ENCODE results near the gene SZRD1.

SZRD1 gene

GRCh38 chr1:16326833-16327404 lies 40.1 kb upstream of the SZRD1 start:
- no peak overlapping the region for H4K91ac ChIP-seq (ENCODE audit: low read length)

GRCh38 chr1:16334655-16335340 lies 32.2 kb upstream of the SZRD1 start:
- 93% methylated on average over 5 of the region's 7 CpGs for WGBS
- no peak overlapping the region for H2BK120ac ChIP-seq (ENCODE audit: low read depth, low read length)

More at GRCh38 chr1:16326833-16327404, 40.1 kb upstream of the SZRD1 start:
- Histone ChIP-seq H2BK12ac (ENCODE audit: low read length in 2 of 2) (no peak overlapping the region), H3K4me1 (ENCODE audit: control insufficient read depth, insufficient read depth, low read depth, low read length) (peaks cover 3% of the 10 kb centered on the region), H3K4me2 (ENCODE audit: low read length, poor library complexity, severe bottlenecking) (no peak overlapping the region), H2BK5ac (ENCODE audit: low read depth, low read length, poor library complexity, severe bottlenecking) (no peak overlapping the region), H2BK120ac (ENCODE audit: low read depth, low read length) (no peak overlapping the region), H3K79me1 (replicated peaks; ENCODE audit: low read length, poor library complexity, severe bottlenecking) (peaks cover 1% of the 10 kb centered on the region), H3K27me3 (ENCODE audit: control insufficient read depth in 1 of 2, insufficient read depth in 1 of 2, low read length in 2 of 2) (no peaks in the 10 kb centered on the region), H3K4me3 (ENCODE audit: insufficient read depth in 1 of 2, low read depth in 1 of 2, low read length in 2 of 2) (no peak overlapping the region), H3K36me3 (ENCODE audit: control insufficient read depth in 1 of 2, insufficient read depth in 2 of 2, low read depth in 1 of 2, low read length in 2 of 2) (peaks cover 0 to 8% of the 10 kb centered on the region in 2 experiments), H3K18ac (ENCODE audit: low read depth in 1 of 2, low read length in 2 of 2) (no peak overlapping the region), H3K27ac (ENCODE audit: low read length, poor library complexity, severe bottlenecking) (no peak overlapping the region), H4K8ac (ENCODE audit: low read length) (no peak overlapping the region), H3K14ac (ENCODE audit: low read length in 2 of 2) (no peak overlapping the region), H2AK5ac (ENCODE audit: low read length, severe bottlenecking) (no peak overlapping the region), H2AFZ (ENCODE audit: low read depth, low read length) (no peak overlapping the region), H2BK15ac (ENCODE audit: low read depth, poor library complexity, severe bottlenecking) (no peak overlapping the region), H3K4ac (ENCODE audit: low read depth in 1 of 2, low read length in 2 of 2) (no peak overlapping the region), H3K9ac (ENCODE audit: low read length) (no peak overlapping the region), H3K9me3 (ENCODE audit: control insufficient read depth, low read length) (no peaks in the 10 kb centered on the region), H3K23ac (ENCODE audit: low read length in 2 of 2) (no peak overlapping the region)
- 92% methylated on average over 3 of the region's 5 CpGs for WGBS
- DNase-seq: no peak

GRCh38 chr1:16338961-16339360 lies 28.1 kb upstream of the SZRD1 start:
- Histone ChIP-seq H2BK5ac (ENCODE audit: low read depth, low read length, poor library complexity, severe bottlenecking) (no peak overlapping the region), H3K4ac (ENCODE audit: low read depth in 1 of 2, low read length in 2 of 2) (no peak overlapping the region), H2BK120ac (ENCODE audit: low read depth, low read length) (no peak overlapping the region), H3K79me1 (replicated peaks; ENCODE audit: low read length, poor library complexity, severe bottlenecking) (peaks cover 12% of the 10 kb centered on the region), H3K36me3 (ENCODE audit: control insufficient read depth in 1 of 2, insufficient read depth in 2 of 2, low read depth in 1 of 2, low read length in 2 of 2) (peaks cover 0 to 3% of the 10 kb centered on the region in 2 experiments), H2AFZ (ENCODE audit: low read depth, low read length) (no peak overlapping the region), H3K14ac (ENCODE audit: low read length in 2 of 2) (no peak overlapping the region), H2AK5ac (ENCODE audit: low read length, severe bottlenecking) (no peak overlapping the region), H3K9me3 (ENCODE audit: control insufficient read depth, low read length) (no peaks in the 10 kb centered on the region), H3K23ac (ENCODE audit: low read length in 2 of 2) (no peak overlapping the region), H3K4me3 (ENCODE audit: insufficient read depth in 1 of 2, low read depth in 1 of 2, low read length in 2 of 2) (no peak overlapping the region), H4K8ac (ENCODE audit: low read length) (no peak overlapping the region), H3K27me3 (ENCODE audit: control insufficient read depth in 1 of 2, insufficient read depth in 1 of 2, low read length in 2 of 2) (no peaks in the 10 kb centered on the region), H3K18ac (ENCODE audit: low read depth in 1 of 2, low read length in 2 of 2) (no peak overlapping the region), H3K4me1 (ENCODE audit: control insufficient read depth, insufficient read depth, low read depth, low read length) (no peaks in the 10 kb centered on the region), H3K27ac (ENCODE audit: low read length, poor library complexity, severe bottlenecking) (no peak overlapping the region), H4K91ac (ENCODE audit: low read length) (no peak overlapping the region), H2BK15ac (ENCODE audit: low read depth, poor library complexity, severe bottlenecking) (no peak overlapping the region), H2BK12ac (ENCODE audit: low read length in 2 of 2) (no peak overlapping the region), H3K4me2 (ENCODE audit: low read length, poor library complexity, severe bottlenecking) (no peak overlapping the region), H3K9ac (ENCODE audit: low read length) (no peak overlapping the region)
- WGBS: 89% methylated on average over 4 of the region's 5 CpGs
- no peak for DNase-seq

More at GRCh38 chr1:16334655-16335340, 32.2 kb upstream of the SZRD1 start:
- H2BK15ac ChIP-seq (ENCODE audit: low read depth, poor library complexity, severe bottlenecking): no peak overlapping the region
- no peaks in the 10 kb centered on the region for H3K9me3 ChIP-seq (ENCODE audit: control insufficient read depth, low read length)
- no peak overlapping the region for H3K4me2 ChIP-seq (ENCODE audit: low read length, poor library complexity, severe bottlenecking)
- H3K14ac ChIP-seq (ENCODE audit: low read length in 2 of 2): no peak overlapping the region
- H2BK5ac ChIP-seq (ENCODE audit: low read depth, low read length, poor library complexity, severe bottlenecking): no peak overlapping the region
- peaks cover 7% of the 10 kb centered on the region for H3K79me1 ChIP-seq (replicated peaks; ENCODE audit: low read length, poor library complexity, severe bottlenecking)
- H2AFZ ChIP-seq (ENCODE audit: low read depth, low read length): no peak overlapping the region
- no peak overlapping the region for H3K9ac ChIP-seq (ENCODE audit: low read length)
- H3K36me3 ChIP-seq (ENCODE audit: control insufficient read depth in 1 of 2, insufficient read depth in 2 of 2, low read depth in 1 of 2, low read length in 2 of 2): peaks cover 0 to 3% of the 10 kb centered on the region in 2 experiments
- no peaks in the 10 kb centered on the region for H3K4me1 ChIP-seq (ENCODE audit: control insufficient read depth, insufficient read depth, low read depth, low read length)
- no peak overlapping the region for H4K8ac ChIP-seq (ENCODE audit: low read length)
- no peaks in the 10 kb centered on the region for H3K27me3 ChIP-seq (ENCODE audit: control insufficient read depth in 1 of 2, insufficient read depth in 1 of 2, low read length in 2 of 2)
- H2BK12ac ChIP-seq (ENCODE audit: low read length in 2 of 2): no peak overlapping the region
- no peak for DNase-seq
- no peak overlapping the region for H3K23ac ChIP-seq (ENCODE audit: low read length in 2 of 2)
- H3K4ac ChIP-seq (ENCODE audit: low read depth in 1 of 2, low read length in 2 of 2): no peak overlapping the region
- no peak overlapping the region for H4K91ac ChIP-seq (ENCODE audit: low read length)
- H3K27ac ChIP-seq (ENCODE audit: low read length, poor library complexity, severe bottlenecking): no peak overlapping the region
- H2AK5ac ChIP-seq (ENCODE audit: low read length, severe bottlenecking): no peak overlapping the region
- H3K18ac ChIP-seq (ENCODE audit: low read depth in 1 of 2, low read length in 2 of 2): no peak overlapping the region
- H3K4me3 ChIP-seq (ENCODE audit: insufficient read depth in 1 of 2, low read depth in 1 of 2, low read length in 2 of 2): no peak overlapping the region

GRCh38 chr1:16340673-16341072 lies 26.4 kb upstream of the SZRD1 start:
- H3K36me3 ChIP-seq (ENCODE audit: control insufficient read depth in 1 of 2, insufficient read depth in 2 of 2, low read depth in 1 of 2, low read length in 2 of 2): peaks cover 0 to 3% of the 10 kb centered on the region in 2 experiments
- H3K27me3 ChIP-seq (ENCODE audit: control insufficient read depth in 1 of 2, insufficient read depth in 1 of 2, low read length in 2 of 2): no peaks in the 10 kb centered on the region
- H2BK120ac ChIP-seq (ENCODE audit: low read depth, low read length): no peak overlapping the region
- no peak overlapping the region for H2AK5ac ChIP-seq (ENCODE audit: low read length, severe bottlenecking)
- no peak overlapping the region for H3K23ac ChIP-seq (ENCODE audit: low read length in 2 of 2)
- no peak overlapping the region for H3K4me3 ChIP-seq (ENCODE audit: insufficient read depth in 1 of 2, low read depth in 1 of 2, low read length in 2 of 2)
- no peak overlapping the region for H2BK5ac ChIP-seq (ENCODE audit: low read depth, low read length, poor library complexity, severe bottlenecking)
- no peaks in the 10 kb centered on the region for H3K9me3 ChIP-seq (ENCODE audit: control insufficient read depth, low read length)
- WGBS: no CpG with 5 or more reads among the region's 1 CpG
- H3K9ac ChIP-seq (ENCODE audit: low read length): no peak overlapping the region
- H2BK15ac ChIP-seq (ENCODE audit: low read depth, poor library complexity, severe bottlenecking): no peak overlapping the region
- no peak overlapping the region for H4K8ac ChIP-seq (ENCODE audit: low read length)
- no peak overlapping the region for H3K4me2 ChIP-seq (ENCODE audit: low read length, poor library complexity, severe bottlenecking)
- no peak overlapping the region for H3K14ac ChIP-seq (ENCODE audit: low read length in 2 of 2)
- H3K27ac ChIP-seq (ENCODE audit: low read length, poor library complexity, severe bottlenecking): no peak overlapping the region
- H4K91ac ChIP-seq (ENCODE audit: low read length): no peak overlapping the region
- H3K79me1 ChIP-seq (replicated peaks; ENCODE audit: low read length, poor library complexity, severe bottlenecking): peaks cover 11% of the 10 kb centered on the region
- no peak overlapping the region for H2BK12ac ChIP-seq (ENCODE audit: low read length in 2 of 2)
- no peak for DNase-seq
- H3K4ac ChIP-seq (ENCODE audit: low read depth in 1 of 2, low read length in 2 of 2): no peak overlapping the region
- no peak overlapping the region for H2AFZ ChIP-seq (ENCODE audit: low read depth, low read length)
- H3K4me1 ChIP-seq (ENCODE audit: control insufficient read depth, insufficient read depth, low read depth, low read length): no peaks in the 10 kb centered on the region
- H3K18ac ChIP-seq (ENCODE audit: low read depth in 1 of 2, low read length in 2 of 2): no peak overlapping the region
